GM23338 (cell line): ENCODE data around the gene FN1. TPM values are rescaled to one million over a fixed set of nuclear protein-coding genes. Genes with fewer than 3 reads are reported as not detected.

Experiments used
- ATAC-seq: fragments of 200-7000 bp; cut with Tn5 transposase; 3 replicates; pipeline ENCODE4 v1.9.1; 2020
- DNase-seq: peaks from one replicate; pipeline ENCODE4 v3.0.0-alpha.2; 2015; ENCODE audit warnings: low spot score
- H2AFZ ChIP-seq: fragments of 200-600 bp; sonication (generic); 2 replicates; pipeline ENCODE4 v1.8.0; 2016; ENCODE audit warnings: antibody characterized with exemption, mild to moderate bottlenecking, moderate library complexity
- H3F3A ChIP-seq: fragments of 200-600 bp; sonication (generic); replicated peaks from 2 replicates; pipeline ENCODE4 v1.8.0; 2017; ENCODE audit warnings: antibody characterized with exemption, mixed run types, low read depth
- H3K27ac ChIP-seq: fragments of 200-600 bp; sonication (generic); 2 replicates; pipeline ENCODE4 v1.6.1; 2016; ENCODE audit warnings: low read depth
- H3K27me3 ChIP-seq: fragments of 200-600 bp; sonication (generic); 2 replicates; pipeline ENCODE4 v1.8.0; 2016; ENCODE audit warnings: mild to moderate bottlenecking, mixed run types, moderate library complexity; ENCODE audit not compliant: insufficient read depth
- H3K36me3 ChIP-seq: fragments of 200-600 bp; sonication (generic); 2 replicates; pipeline ENCODE4 v1.8.0; 2016; ENCODE audit warnings: mild to moderate bottlenecking; ENCODE audit not compliant: insufficient read depth
- H3K4me1 ChIP-seq: fragments of 200-600 bp; sonication (generic); 2 replicates; pipeline ENCODE4 v1.8.0; 2016; ENCODE audit warnings: mild to moderate bottlenecking, moderate library complexity; ENCODE audit not compliant: insufficient read depth
- H3K4me2 ChIP-seq: fragments of 200-600 bp; sonication (generic); 2 replicates; pipeline ENCODE4 v1.7.1; 2017; ENCODE audit warnings: mixed run types
- H3K4me3 ChIP-seq: fragments of 200-600 bp; sonication (generic); 2 replicates; pipeline ENCODE4 v1.6.1; 2016; ENCODE audit warnings: mixed run types
- H3K79me2 ChIP-seq: fragments of 200-600 bp; sonication (generic); replicated peaks from 2 replicates; pipeline ENCODE4 v1.8.0; 2017; ENCODE audit warnings: mild to moderate bottlenecking; ENCODE audit not compliant: insufficient read depth
- H3K9me2 ChIP-seq: fragments of 200-600 bp; sonication (generic); 2 replicates; pipeline ENCODE4 v1.8.0; 2017; ENCODE audit not compliant: insufficient read depth
- H4K20me1 ChIP-seq: fragments of 200-600 bp; sonication (generic); replicated peaks from 2 replicates; pipeline ENCODE4 v1.8.0; 2017; ENCODE audit warnings: mild to moderate bottlenecking; ENCODE audit not compliant: insufficient read depth
- H3K27ac Mint-ChIP-seq: 2 replicates; pipeline ENCODE4 v1.8.0; 2020; ENCODE audit warnings: inconsistent platforms, mild to moderate bottlenecking, moderate library complexity, mixed read lengths
- H3K27me3 Mint-ChIP-seq: 3 replicates; pipeline ENCODE4 v1.8.0; 2022; ENCODE audit warnings: low read depth, mild to moderate bottlenecking, moderate library complexity, mixed read lengths, inconsistent platforms; ENCODE audit not compliant: insufficient read depth, poor library complexity
- H3K36me3 Mint-ChIP-seq: 3 replicates; pipeline ENCODE4 v1.8.0; 2021; ENCODE audit warnings: low read depth, mild to moderate bottlenecking, inconsistent platforms, moderate library complexity, mixed read lengths
- H3K4me1 Mint-ChIP-seq: 3 replicates; pipeline ENCODE4 v1.8.0; 2020; ENCODE audit warnings: mild to moderate bottlenecking, inconsistent platforms, mixed read lengths
- H3K4me3 Mint-ChIP-seq: 3 replicates; pipeline ENCODE4 v1.8.0; 2021; ENCODE audit warnings: moderate library complexity, mild to moderate bottlenecking, inconsistent platforms, mixed read lengths
- H3K9me3 Mint-ChIP-seq: 3 replicates; pipeline ENCODE4 v1.8.0; 2020; ENCODE audit warnings: moderate library complexity, mild to moderate bottlenecking, inconsistent platforms, mixed read lengths
- CREB1 ChIP-seq: fragments of 250-450 bp; sonication (Bioruptor Pico); IDR thresholded peaks from 2 replicates; pipeline ENCODE4 v1.5.0; 2020; ENCODE audit warnings: low read depth, mild to moderate bottlenecking, moderate library complexity
- EZH2 ChIP-seq: fragments of 200-600 bp; sonication (generic); IDR thresholded peaks from one replicate; pipeline ENCODE4 v1.8.0; 2017; ENCODE audit warnings: antibody characterized with exemption, mild to moderate bottlenecking, low read depth; ENCODE audit not compliant: unreplicated experiment
- EZH2phosphoT487 ChIP-seq: fragments of 200-600 bp; sonication (generic); IDR thresholded peaks from one replicate; pipeline ENCODE4 v1.8.1; 2018; ENCODE audit warnings: antibody characterized with exemption; ENCODE audit not compliant: unreplicated experiment
- JUNB ChIP-seq: IDR thresholded peaks from one replicate; pipeline ENCODE4 v1.6.1; 2016; ENCODE audit warnings: antibody characterized with exemption; ENCODE audit not compliant: unreplicated experiment
- NANOG ChIP-seq: IDR thresholded peaks from 2 replicates; pipeline ENCODE4 v1.6.1; 2016; ENCODE audit warnings: antibody characterized with exemption, borderline replicate concordance
- POLR2AphosphoS5 ChIP-seq: IDR thresholded peaks from 2 replicates; pipeline ENCODE4 v1.6.1; 2016; ENCODE audit warnings: antibody characterized with exemption, low read depth
- STAT1 ChIP-seq: IDR thresholded peaks from one replicate; pipeline ENCODE4 v1.6.1; 2016; ENCODE audit warnings: antibody characterized with exemption; ENCODE audit not compliant: unreplicated experiment
- ZNF114 ChIP-seq: fragments of 250-450 bp; sonication (Bioruptor Pico); IDR thresholded peaks from 2 replicates; pipeline ENCODE4 v1.5.0; 2020; ENCODE audit warnings: mild to moderate bottlenecking, moderate library complexity
- ZNF331 ChIP-seq: fragments of 250-450 bp; sonication (Bioruptor Pico); IDR thresholded peaks from 2 replicates; pipeline ENCODE4 v1.5.0; 2020; ENCODE audit warnings: low read depth, mild to moderate bottlenecking, moderate library complexity
- ZNF462 ChIP-seq: fragments of 250-450 bp; sonication (Bioruptor Pico); IDR thresholded peaks from 2 replicates; pipeline ENCODE4 v1.5.0; 2020; ENCODE audit warnings: mild to moderate bottlenecking, moderate library complexity
- polyA plus RNA-seq: library from polyadenylated mRNA; unstranded; fragments of >200 nt; fragmentation: Nextera tagmentation; extraction: Ambion mirVana; gene quantifications from 2 replicates; pipeline ENCODE4 v1.2.1, GENCODE V29; 2016
- total RNA-seq: library from RNA; depleted of rRNA; stranded (reverse); fragments of >200 nt; shearing (Covaris generic); gene quantifications from 2 replicates; pipeline ENCODE4 v1.2.3, GENCODE V29; 2014
- TF ChIP-seq, protein P1 (sequence below): IDR thresholded peaks from one replicate; pipeline ENCODE4 v1.6.1; 2018; ENCODE audit warnings: antibody characterized with exemption; ENCODE audit not compliant: unreplicated experiment

Gene FN1
- total and polyA plus RNA-seq, 2 experiments from 2014 or later: 79.6 to 255 TPM

GRCh38 chr2:215382011-215382410 lies 53.9 kb downstream of the FN1 start:
- Mint-ChIP-seq H3K4me1 (peaks cover 6% of the 10 kb centered on the region), H3K27ac (no peak overlapping the region; the same call in 1 of the 2 replicates), H3K4me3 (no peak overlapping the region), H3K36me3 (peaks cover 48% of the 10 kb centered on the region), H3K27me3 (peaks cover 2% of the 10 kb centered on the region), H3K9me3 (no peaks in the 10 kb centered on the region)
- Histone ChIP-seq H4K20me1 (0 out of 2 replicates have a peak, but pooled peaks cover 8% of the 10 kb centered on the region), H2AFZ (no peak overlapping the region), H3K27me3 (no peaks in the 10 kb centered on the region), H3K9me2 (no peaks in the 10 kb centered on the region), H3K4me2 (no peak overlapping the region), H3K36me3 (peaks cover 60% of the 10 kb centered on the region), H3F3A (no peaks in the 10 kb centered on the region), H3K4me3 (no peak overlapping the region), H3K79me2 (no peaks in the 10 kb centered on the region), H3K27ac (no peak overlapping the region), H3K4me1 (no peaks in the 10 kb centered on the region)
- ATAC-seq (no peak), DNase-seq (no peak)
- no peak for TF ChIP-seq EZH2phosphoT487
- TF ChIP-seq STAT1: no peak

DNA sequence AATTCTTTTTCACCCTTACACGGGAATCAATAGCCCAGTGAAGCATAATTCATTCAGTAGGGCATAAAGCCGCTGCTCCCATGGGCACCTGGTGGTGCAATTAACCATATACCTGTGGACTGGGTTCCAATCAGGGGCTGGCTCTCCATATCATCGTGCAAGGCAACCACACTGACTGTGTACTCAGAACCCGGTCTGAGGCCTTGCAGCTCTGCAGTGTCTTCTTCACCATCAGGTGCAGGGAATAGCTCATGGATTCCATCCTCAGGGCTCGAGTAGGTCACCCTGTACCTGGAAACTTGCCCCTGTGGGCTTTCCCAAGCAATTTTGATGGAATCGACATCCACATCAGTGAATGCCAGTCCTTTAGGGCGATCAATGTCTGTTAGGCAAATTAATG lies 55.2 kb downstream of the FN1 start:
- H3K9me2 ChIP-seq: no peaks in the 10 kb centered on the region
- H2AFZ ChIP-seq: no peak overlapping the region
- no peaks in the 10 kb centered on the region for H3F3A ChIP-seq
- H3K36me3 Mint-ChIP-seq: peaks cover 47% of the 10 kb centered on the region
- DNase-seq (no peak), ATAC-seq (no peak)
- H3K4me3 Mint-ChIP-seq: no peak overlapping the region
- H3K4me1 ChIP-seq: no peaks in the 10 kb centered on the region
- H3K4me2 ChIP-seq: no peak overlapping the region
- peaks cover 4% of the 10 kb centered on the region; the same call in 2 of the 3 replicates for H3K4me1 Mint-ChIP-seq
- H3K27me3 ChIP-seq: no peaks in the 10 kb centered on the region
- H3K4me3 ChIP-seq: no peak overlapping the region
- H4K20me1 ChIP-seq: 0 out of 2 replicates have a peak, but pooled peaks cover 8% of the 10 kb centered on the region
- H3K27ac ChIP-seq: no peak overlapping the region
- peaks cover 61% of the 10 kb centered on the region for H3K36me3 ChIP-seq
- H3K9me3 Mint-ChIP-seq: no peaks in the 10 kb centered on the region
- H3K27ac Mint-ChIP-seq: no peak overlapping the region
- H3K27me3 Mint-ChIP-seq: no peaks in the 10 kb centered on the region
- H3K79me2 ChIP-seq: no peaks in the 10 kb centered on the region
- TF ChIP-seq, protein P1, sequence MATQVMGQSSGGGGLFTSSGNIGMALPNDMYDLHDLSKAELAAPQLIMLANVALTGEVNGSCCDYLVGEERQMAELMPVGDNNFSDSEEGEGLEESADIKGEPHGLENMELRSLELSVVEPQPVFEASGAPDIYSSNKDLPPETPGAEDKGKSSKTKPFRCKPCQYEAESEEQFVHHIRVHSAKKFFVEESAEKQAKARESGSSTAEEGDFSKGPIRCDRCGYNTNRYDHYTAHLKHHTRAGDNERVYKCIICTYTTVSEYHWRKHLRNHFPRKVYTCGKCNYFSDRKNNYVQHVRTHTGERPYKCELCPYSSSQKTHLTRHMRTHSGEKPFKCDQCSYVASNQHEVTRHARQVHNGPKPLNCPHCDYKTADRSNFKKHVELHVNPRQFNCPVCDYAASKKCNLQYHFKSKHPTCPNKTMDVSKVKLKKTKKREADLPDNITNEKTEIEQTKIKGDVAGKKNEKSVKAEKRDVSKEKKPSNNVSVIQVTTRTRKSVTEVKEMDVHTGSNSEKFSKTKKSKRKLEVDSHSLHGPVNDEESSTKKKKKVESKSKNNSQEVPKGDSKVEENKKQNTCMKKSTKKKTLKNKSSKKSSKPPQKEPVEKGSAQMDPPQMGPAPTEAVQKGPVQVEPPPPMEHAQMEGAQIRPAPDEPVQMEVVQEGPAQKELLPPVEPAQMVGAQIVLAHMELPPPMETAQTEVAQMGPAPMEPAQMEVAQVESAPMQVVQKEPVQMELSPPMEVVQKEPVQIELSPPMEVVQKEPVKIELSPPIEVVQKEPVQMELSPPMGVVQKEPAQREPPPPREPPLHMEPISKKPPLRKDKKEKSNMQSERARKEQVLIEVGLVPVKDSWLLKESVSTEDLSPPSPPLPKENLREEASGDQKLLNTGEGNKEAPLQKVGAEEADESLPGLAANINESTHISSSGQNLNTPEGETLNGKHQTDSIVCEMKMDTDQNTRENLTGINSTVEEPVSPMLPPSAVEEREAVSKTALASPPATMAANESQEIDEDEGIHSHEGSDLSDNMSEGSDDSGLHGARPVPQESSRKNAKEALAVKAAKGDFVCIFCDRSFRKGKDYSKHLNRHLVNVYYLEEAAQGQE: no peak
- TF ChIP-seq EZH2: no peak
- TF ChIP-seq JUNB: no peak
- TF ChIP-seq CREB1 (CRISPR knock-in tag): no peak
- no peak for TF ChIP-seq ZNF114 (CRISPR knock-in tag)
- TF ChIP-seq NANOG: no peak
- TF ChIP-seq ZNF462 (CRISPR knock-in tag): no peak
- no peak for TF ChIP-seq EZH2phosphoT487
- TF ChIP-seq ZNF331: no peak
- TF ChIP-seq POLR2AphosphoS5: no peak
- no peak for TF ChIP-seq STAT1
